HG02763 (cell line): ENCODE results near the gene ANKHD1.

ENCODE experiments used
- ATAC-seq: cut with Tn5 transposase; IDR thresholded peaks from one replicate; pipeline ENCODE4 v1.9.1; 2021; ENCODE audit warnings: mild to moderate bottlenecking, moderate library complexity; ENCODE audit not compliant: unreplicated experiment

Gene ANKHD1

GRCh38 chr5:140557136-140557805 lies 155.6 kb downstream of the ANKHD1 start, which contains the start of gene SRA1:
Gene SRA1 (minus strand): TSS chr5:140557473. CDS start chr5:140557452, 21 bp downstream.
- peak; percentile 96 for ATAC-seq

GRCh38 chr5:140557965-140558364 lies 156.3 kb downstream of the ANKHD1 start:
- ATAC-seq: no peak

- no peak for ATAC-seq
These were observed 156.9 kb downstream of the ANKHD1 start for GRCh38 chr5:140558542-140558941.

GRCh38 chr5:140560227-140560626 lies 158.6 kb downstream of the ANKHD1 start:
- no peak for ATAC-seq

GRCh38 chr5:140561753-140562523 lies 160.3 kb downstream of the ANKHD1 start:
- ATAC-seq: no peak

GRCh38 chr5:140563596-140563995 lies 162.0 kb downstream of the ANKHD1 start:
- no peak for ATAC-seq

GRCh38 chr5:140564196-140565023 lies 162.8 kb downstream of the ANKHD1 start, which contains the start of the genes APBB3 and SLC35A4:
Gene APBB3 (minus strand): TSS chr5:140564598. CDS start chr5:140564245, 353 bp downstream.
Gene SLC35A4 (plus strand): TSS chr5:140564828. CDS start chr5:140567170, 2,342 bp downstream.
- peak; percentile 93 for ATAC-seq

- ATAC-seq: no peak
These were observed 163.6 kb downstream of the ANKHD1 start for GRCh38 chr5:140565024-140565779.

GRCh38 chr5:140565780-140566095 lies 164.1 kb downstream of the ANKHD1 start:
- ATAC-seq: no peak

GRCh38 chr5:140566665-140567064 lies 165.0 kb downstream of the ANKHD1 start:
- no peak for ATAC-seq

GRCh38 chr5:140567136-140567818 lies 165.6 kb downstream of the ANKHD1 start:
- ATAC-seq: no peak

GRCh38 chr5:140567871-140568270 lies 166.2 kb downstream of the ANKHD1 start:
- ATAC-seq: no peak

GRCh38 chr5:140568443-140569063 lies 166.9 kb downstream of the ANKHD1 start:
- no peak for ATAC-seq

- ATAC-seq: no peak
These were observed 167.6 kb downstream of the ANKHD1 start for GRCh38 chr5:140569197-140569596.

GRCh38 chr5:140570058-140570457 lies 168.4 kb downstream of the ANKHD1 start:
- no peak for ATAC-seq

GRCh38 chr5:140570488-140570887 lies 168.9 kb downstream of the ANKHD1 start:
- no peak for ATAC-seq

GRCh38 chr5:140571105-140571504 lies 169.5 kb downstream of the ANKHD1 start:
- ATAC-seq: no peak

- ATAC-seq: no peak
These were observed 172.1 kb downstream of the ANKHD1 start for GRCh38 chr5:140573683-140574082.

GRCh38 chr5:140574165-140574564 lies 172.5 kb downstream of the ANKHD1 start:
- no peak for ATAC-seq

- no peak for ATAC-seq
These were observed 173.7 kb downstream of the ANKHD1 start for GRCh38 chr5:140575309-140575708.
